CD4-positive, alpha-beta T cell treated with Interleukin-10 for 1 hour (primary cell): ENCODE results near the gene PDZRN4.

Experiments
- DNase-seq: peaks from one replicate; pipeline ENCODE4 v3.0.0-alpha.2; 2020

The PDZRN4 gene

GRCh38 chr12:41365653-41366171 is 177.6 kb downstream of the PDZRN4 start:
- DNase-seq, result no peak

GRCh38 chr12:41367726-41368405 is 179.7 kb downstream of the PDZRN4 start:
- no peak for DNase-seq

GRCh38 chr12:41380878-41381277 is 192.8 kb downstream of the PDZRN4 start:
- DNase-seq, result no peak

- no peak for DNase-seq
These were observed 214.7 kb downstream of the PDZRN4 start for GRCh38 chr12:41402801-41403200.

GRCh38 chr12:41407232-41407799 is 219.2 kb downstream of the PDZRN4 start:
- no peak for DNase-seq

- DNase-seq, result no peak
These were observed 221.5 kb downstream of the PDZRN4 start for GRCh38 chr12:41409628-41410027.

GRCh38 chr12:41418586-41418985 is 230.5 kb downstream of the PDZRN4 start:
- no peak for DNase-seq

GRCh38 chr12:41419131-41419893 is 231.2 kb downstream of the PDZRN4 start:
- DNase-seq, result no peak

GRCh38 chr12:41424651-41425050 is 236.5 kb downstream of the PDZRN4 start:
- no peak for DNase-seq

GRCh38 chr12:41433460-41433859 is 245.3 kb downstream of the PDZRN4 start:
- DNase-seq, result no peak

GRCh38 chr12:41436076-41436475 is 248.0 kb downstream of the PDZRN4 start:
- DNase-seq, result no peak

- DNase-seq, result no peak
These were observed 249.4 kb downstream of the PDZRN4 start for GRCh38 chr12:41437563-41437962.

GRCh38 chr12:41438854-41439541 is 250.9 kb downstream of the PDZRN4 start:
- DNase-seq, result no peak

GRCh38 chr12:41439801-41440200 is 251.7 kb downstream of the PDZRN4 start:
- DNase-seq, result no peak

GRCh38 chr12:41441180-41441579 is 253.1 kb downstream of the PDZRN4 start:
- DNase-seq, result no peak

- DNase-seq, result no peak
These were observed 254.8 kb downstream of the PDZRN4 start for GRCh38 chr12:41442896-41443295.

GRCh38 chr12:41443690-41444089 is 255.6 kb downstream of the PDZRN4 start:
- DNase-seq, result no peak

GRCh38 chr12:41452838-41453407 is 264.8 kb downstream of the PDZRN4 start:
- no peak for DNase-seq

GRCh38 chr12:41453409-41453808 is 265.3 kb downstream of the PDZRN4 start:
- no peak for DNase-seq

- DNase-seq, result no peak
These were observed 271.2 kb downstream of the PDZRN4 start for GRCh38 chr12:41459111-41459905.

GRCh38 chr12:41459906-41460214 is 271.7 kb downstream of the PDZRN4 start:
- no peak for DNase-seq

- DNase-seq, result no peak
These were observed 272.8 kb downstream of the PDZRN4 start for GRCh38 chr12:41460906-41461305.
